ENCODE measurements around the gene DLG4.
"Not testable (repeated sequence)": the region's sequence is repeated elsewhere in the genome, so short reads cannot be mapped to it uniquely, and the experiment has no call there.

Gene DLG4

GRCh38 chr17:7183433-7184090 lies 36.1 kb downstream of the DLG4 start:
- DNase-seq, result no peak

GRCh38 chr17:7182101-7182500 lies 37.5 kb downstream of the DLG4 start:
- DNase-seq, result not testable (repeated sequence)

GRCh38 chr17:7179317-7180254 lies 40.0 kb downstream of the DLG4 start, which contains the start of gene ASGR1:
Gene ASGR1, minus strand, starts transcription at chr17:7179370. Its CDS starts 807 bp downstream, at chr17:7178563.
- no peak for DNase-seq

- DNase-seq, result no peak
Measured at GRCh38 chr17:7178973-7179316, 40.7 kb downstream of the DLG4 start.

GRCh38 chr17:7177954-7178477 lies 41.6 kb downstream of the DLG4 start:
- peak; percentile 28 for DNase-seq

- peak; percentile 69 for DNase-seq
Measured at GRCh38 chr17:7177191-7177953, 42.3 kb downstream of the DLG4 start.

- no peak for DNase-seq
Measured at GRCh38 chr17:7176841-7177190, 42.8 kb downstream of the DLG4 start.

- no peak for DNase-seq
Measured at GRCh38 chr17:7176107-7176840, 43.4 kb downstream of the DLG4 start.

GRCh38 chr17:7175330-7175733 lies 44.3 kb downstream of the DLG4 start:
- DNase-seq, result no peak

GRCh38 chr17:7174603-7175326 lies 44.9 kb downstream of the DLG4 start:
- no peak for DNase-seq

GRCh38 chr17:7173687-7174602 lies 45.7 kb downstream of the DLG4 start:
- peak; percentile 18 for DNase-seq

GRCh38 chr17:7172522-7173191 lies 47.0 kb downstream of the DLG4 start:
- DNase-seq, result not testable (repeated sequence)

GRCh38 chr17:7169565-7169908 lies 50.1 kb downstream of the DLG4 start:
- not testable (repeated sequence) for DNase-seq

GRCh38 chr17:7168841-7169564 lies 50.6 kb downstream of the DLG4 start:
- DNase-seq, result not testable (repeated sequence)

- DNase-seq, result peak; percentile 42
Measured at GRCh38 chr17:7167832-7168231, 51.8 kb downstream of the DLG4 start.

- DNase-seq, result no peak
Measured at GRCh38 chr17:7166873-7167272, 52.8 kb downstream of the DLG4 start.

- DNase-seq, result not testable (repeated sequence)
Measured at GRCh38 chr17:7159571-7159970, 60.1 kb downstream of the DLG4 start.

- DNase-seq, result not testable (repeated sequence)
Measured at GRCh38 chr17:7158424-7158823, 61.2 kb downstream of the DLG4 start.

GRCh38 chr17:7156342-7156940 lies 63.2 kb downstream of the DLG4 start:
- no peak for DNase-seq

Measured in fibroblast of skin of abdomen (primary cell).